Esophagus squamous epithelium (tissue), 4 donors: Measurements from ENCODE around the gene ATAD2B.

Experiments used
- CTCF ChIP-seq, 6 experiments: fragments of 450-650 bp in 4 of 6; fragments of 200-600 bp in 2 of 6; sonication (generic) in 2 of 6; IDR thresholded peaks; one replicate each; pipeline ENCODE4 v1.5.1; 2016 to 2019; ENCODE audit warnings: antibody characterized with exemption in 6 of 6, mild to moderate bottlenecking in 4 of 6, moderate library complexity in 4 of 6
- POLR2A ChIP-seq, 4 donors: fragments of 450-650 bp; IDR thresholded peaks; one replicate each; pipeline ENCODE4 v1.6.1; 2017; ENCODE audit warnings: antibody characterized with exemption in 4 of 4, mild to moderate bottlenecking in 4 of 4, moderate library complexity in 3 of 4

- no peak for TF ChIP-seq CTCF (IDR thresholded peaks at IDR 0.05)
- TF ChIP-seq POLR2A (IDR thresholded peaks at IDR 0.05) = no peak
These were observed 213.6 kb downstream of the ATAD2B start for GRCh38 chr2:23713351-23713750.
